Measurements from ENCODE around the gene EXOC6. TPM values are rescaled to one million over a fixed set of nuclear protein-coding genes. Genes with fewer than 3 reads are reported as not detected.

EXOC6 gene
- total RNA-seq, 1 experiment from 2014 or later: 17.0 TPM

DNA sequence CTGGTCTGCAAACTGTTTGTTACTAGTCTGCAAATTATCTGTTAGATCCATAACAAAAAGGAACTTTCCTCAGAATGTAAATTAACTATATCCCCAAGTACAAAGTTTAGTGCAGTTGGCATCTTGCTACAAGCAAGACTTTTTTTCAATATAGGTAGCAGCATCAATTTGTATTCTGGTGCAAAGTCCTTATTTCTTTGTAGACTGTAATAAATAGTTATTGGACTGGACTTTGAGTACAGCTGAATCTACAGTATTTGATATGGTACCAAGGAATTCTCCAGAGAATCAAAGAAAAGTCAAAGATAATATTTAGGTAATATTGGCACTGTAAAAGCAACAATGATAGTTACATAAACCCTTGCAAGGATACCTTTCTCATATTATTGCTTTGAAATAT is 89.6 kb downstream of the EXOC6 start:
- Histone ChIP-seq H3K27me3 (ENCODE audit: control insufficient read depth, insufficient read depth, low read length) (no peaks in the 10 kb centered on the region), H3K27ac (ENCODE audit: low read length) (no peak overlapping the region), H3K4me1 (ENCODE audit: control insufficient read depth, insufficient read depth, low read length) (no peaks in the 10 kb centered on the region), H3K36me3 (ENCODE audit: control insufficient read depth, insufficient read depth, low read length) (no peaks in the 10 kb centered on the region), H3K9me3 (ENCODE audit: control insufficient read depth, insufficient read depth, low read depth, low read length) (no peaks in the 10 kb centered on the region), H3K4me3 (ENCODE audit: low read depth in 2 of 2, low read length in 2 of 2) (no peak overlapping the region)
- DNase-seq (ENCODE audit: low read depth, low spot score) (no peak), ATAC-seq (no peak)
- ChIA-PET CTCF (no interaction called here), POLR2A (no interaction called here)
- in situ Hi-C loops (cut with HindIII; ENCODE audit: low pct_unique_long_range_greater_than_20kb, low sequenced_read_pairs): no loop called here
- BruUV-seq (replicated peaks): no TSS peak
- no peak for TF ChIP-seq POLR2AphosphoS5 (IDR thresholded peaks at IDR 0.05; ENCODE audit: low read depth, low read length)
- TF ChIP-seq TCF7L2 (IDR thresholded peaks at IDR 0.05; ENCODE audit: low read depth, low read length): no peak
- no peak for TF ChIP-seq REST (IDR thresholded peaks at IDR 0.05; ENCODE audit: insufficient read depth in 1 of 2, low read depth in 2 of 2, low read length in 1 of 2)
- TF ChIP-seq SIN3A (IDR thresholded peaks at IDR 0.05; ENCODE audit: borderline replicate concordance, insufficient read depth, low read depth, low read length): no peak
- TF ChIP-seq CTCF (IDR thresholded peaks at IDR 0.05): no peak
- intact Hi-C loops (cut with micrococcal nuclease; ENCODE audit: unreplicated experiment): no loop called here

DNA sequence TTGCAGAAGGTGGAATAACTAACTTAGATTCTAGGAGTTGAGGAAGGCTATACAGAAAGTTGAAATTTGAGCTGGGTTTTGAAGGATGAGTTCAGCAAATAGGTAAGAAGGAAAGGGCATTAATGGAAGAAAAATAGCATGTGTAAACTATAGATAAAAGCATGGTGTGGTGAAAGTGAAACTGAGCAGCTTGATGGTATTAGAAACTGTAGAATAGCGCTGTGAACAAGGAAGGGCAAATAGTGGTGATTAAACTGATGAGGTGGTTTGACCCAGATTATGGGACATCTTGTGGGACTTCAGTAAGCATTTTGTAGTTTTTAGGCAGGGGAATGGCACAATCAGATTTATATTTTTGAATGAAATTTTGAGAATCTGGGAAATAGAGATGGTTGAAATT is 90.5 kb downstream of the EXOC6 start:
- H3K27me3 ChIP-seq (ENCODE audit: control insufficient read depth, insufficient read depth, low read length): no peaks in the 10 kb centered on the region
- in situ Hi-C loops (cut with HindIII; ENCODE audit: low pct_unique_long_range_greater_than_20kb, low sequenced_read_pairs): no loop called here
- no TSS peak for BruUV-seq (replicated peaks)
- TF ChIP-seq POLR2AphosphoS5 (IDR thresholded peaks at IDR 0.05; ENCODE audit: low read depth, low read length): no peak
- TF ChIP-seq TCF7L2 (IDR thresholded peaks at IDR 0.05; ENCODE audit: low read depth, low read length): no peak
- TF ChIP-seq SIN3A (IDR thresholded peaks at IDR 0.05; ENCODE audit: borderline replicate concordance, insufficient read depth, low read depth, low read length): no peak
- TF ChIP-seq CTCF (IDR thresholded peaks at IDR 0.05): no peak
- no peak for TF ChIP-seq REST (IDR thresholded peaks at IDR 0.05; ENCODE audit: insufficient read depth in 1 of 2, low read depth in 2 of 2, low read length in 1 of 2)
- no peak overlapping the region for H3K27ac ChIP-seq (ENCODE audit: low read length)
- ChIA-PET POLR2A (no interaction called here), CTCF (interaction anchor here (0.5 kb wide), 1 partner anchor 57 kb away, joined by 6 read pairs; no protein-coding TSS in a partner anchor)
- no peak for ATAC-seq
- intact Hi-C loops (cut with micrococcal nuclease; ENCODE audit: unreplicated experiment): no loop called here
- H3K4me1 ChIP-seq (ENCODE audit: control insufficient read depth, insufficient read depth, low read length): no peaks in the 10 kb centered on the region
- no peak for DNase-seq (ENCODE audit: low read depth, low spot score)
- no peaks in the 10 kb centered on the region for H3K36me3 ChIP-seq (ENCODE audit: control insufficient read depth, insufficient read depth, low read length)
- H3K9me3 ChIP-seq (ENCODE audit: control insufficient read depth, insufficient read depth, low read depth, low read length): no peaks in the 10 kb centered on the region
- H3K4me3 ChIP-seq (ENCODE audit: low read depth in 2 of 2, low read length in 2 of 2): no peak overlapping the region
